ENCODE data around the gene GPR158. TPM values are rescaled to one million over a fixed set of nuclear protein-coding genes. Genes with fewer than 3 reads are reported as not detected.

Gene GPR158
- total RNA-seq, 4 donors from 2014 or later = 0.07 to 0.27 TPM; not detected in 2

GRCh38 chr10:25296324-25296723 lies 121.5 kb downstream of the GPR158 start:
- ATAC-seq = no peak
- no peak overlapping the region for H3K4me3 ChIP-seq
- no peaks in the 10 kb centered on the region for H3K9me3 ChIP-seq
- no peaks in the 10 kb centered on the region for H3K36me3 ChIP-seq
- H3K4me1 ChIP-seq = no peaks in the 10 kb centered on the region
- no peaks in the 10 kb centered on the region for H3K27me3 ChIP-seq
- 53 to 60% methylated on average over 1 of the region's 1 CpG for WGBS, 2 donors (ENCODE audit: low coverage in 1 of 2)
- no peak for TF ChIP-seq CTCF (IDR thresholded peaks at IDR 0.05)
- no peak for TF ChIP-seq EP300 (IDR thresholded peaks at IDR 0.05)
- TF ChIP-seq POLR2A (IDR thresholded peaks at IDR 0.05) = no peak
- TF ChIP-seq POLR2AphosphoS5 (IDR thresholded peaks at IDR 0.05) = no peak
- H3K27ac ChIP-seq = no peak overlapping the region

GRCh38 chr10:25297466-25297865 lies 122.7 kb downstream of the GPR158 start:
- Histone ChIP-seq H3K4me3 (no peak overlapping the region), H3K36me3 (no peaks in the 10 kb centered on the region), H3K27me3 (no peaks in the 10 kb centered on the region), H3K27ac (no peak overlapping the region), H3K4me1 (no peaks in the 10 kb centered on the region), H3K9me3 (no peaks in the 10 kb centered on the region)
- ATAC-seq = no peak
- TF ChIP-seq EP300 (IDR thresholded peaks at IDR 0.05) = no peak
- no peak for TF ChIP-seq POLR2A (IDR thresholded peaks at IDR 0.05)
- no peak for TF ChIP-seq CTCF (IDR thresholded peaks at IDR 0.05)
- no peak for TF ChIP-seq POLR2AphosphoS5 (IDR thresholded peaks at IDR 0.05)
- WGBS, 2 donors (ENCODE audit: low coverage in 1 of 2) = 66 to 67% methylated on average over 3 to 4 of the region's 4 CpGs

- no peaks in the 10 kb centered on the region for H3K27me3 ChIP-seq
- H3K4me3 ChIP-seq = no peak overlapping the region
- no peak overlapping the region for H3K27ac ChIP-seq
- WGBS, 2 donors (ENCODE audit: low coverage in 1 of 2) = 48 to 52% methylated on average over 2 of the region's 2 CpGs
- ATAC-seq = no peak
- TF ChIP-seq EP300 (IDR thresholded peaks at IDR 0.05) = no peak
- no peak for TF ChIP-seq POLR2AphosphoS5 (IDR thresholded peaks at IDR 0.05)
- no peak for TF ChIP-seq POLR2A (IDR thresholded peaks at IDR 0.05)
- no peak for TF ChIP-seq CTCF (IDR thresholded peaks at IDR 0.05)
- H3K36me3 ChIP-seq = no peaks in the 10 kb centered on the region
- H3K4me1 ChIP-seq = no peaks in the 10 kb centered on the region
- H3K9me3 ChIP-seq = no peaks in the 10 kb centered on the region
Measured at GRCh38 chr10:25300073-25300472, 125.3 kb downstream of the GPR158 start.

- no peak overlapping the region for H3K27ac ChIP-seq
- H3K4me1 ChIP-seq = no peaks in the 10 kb centered on the region
- no peak overlapping the region for H3K4me3 ChIP-seq
- no peaks in the 10 kb centered on the region for H3K27me3 ChIP-seq
- no peaks in the 10 kb centered on the region for H3K36me3 ChIP-seq
- WGBS, 2 donors (ENCODE audit: low coverage in 1 of 2) = 57 to 76% methylated on average over 4 of the region's 4 CpGs
- ATAC-seq = no peak
- peaks cover 0 to 10% (median 0%) of the 10 kb centered on the region in 3 donors for H3K9me3 ChIP-seq
- TF ChIP-seq POLR2AphosphoS5 (IDR thresholded peaks at IDR 0.05) = no peak
- no peak for TF ChIP-seq EP300 (IDR thresholded peaks at IDR 0.05)
- no peak for TF ChIP-seq CTCF (IDR thresholded peaks at IDR 0.05)
- TF ChIP-seq POLR2A (IDR thresholded peaks at IDR 0.05) = no peak
Measured at GRCh38 chr10:25304606-25305005, 129.8 kb downstream of the GPR158 start.

GRCh38 chr10:25306386-25306785 lies 131.6 kb downstream of the GPR158 start:
- Histone ChIP-seq H3K4me1 (no peaks in the 10 kb centered on the region), H3K27ac (no peak overlapping the region), H3K4me3 (no peak overlapping the region), H3K9me3 (peaks cover 0 to 10% (median 0%) of the 10 kb centered on the region in 3 donors), H3K27me3 (no peaks in the 10 kb centered on the region), H3K36me3 (no peaks in the 10 kb centered on the region)
- 88% methylated on average over 1 of the region's 1 CpG for WGBS, 2 donors (ENCODE audit: low coverage in 1 of 2)
- TF ChIP-seq EP300 (IDR thresholded peaks at IDR 0.05) (no peak), POLR2A (IDR thresholded peaks at IDR 0.05) (no peak), CTCF (IDR thresholded peaks at IDR 0.05) (no peak), POLR2AphosphoS5 (IDR thresholded peaks at IDR 0.05) (no peak)
- no peak for ATAC-seq
